ENCODE measurements around the gene MLLT3. TPM values are rescaled to one million over a fixed set of nuclear protein-coding genes. Genes with fewer than 3 reads are reported as not detected.
"Not testable (repeated sequence)": the region's sequence is repeated elsewhere in the genome, so short reads cannot be mapped to it uniquely, and the experiment has no call there.

The MLLT3 gene
- total RNA-seq, 2 experiments from 2014 or later = 55.9 to 56.4 TPM

- no peaks in the 10 kb centered on the region for H3K9me3 Mint-ChIP-seq (ENCODE audit: low read depth)
- CTCF ChIA-PET = interaction anchor here (0.7 kb wide), 1 partner anchor 20 kb away, joined by 3 read pairs; no protein-coding TSS in a partner anchor
- H3K4me3 Mint-ChIP-seq = no peak overlapping the region
- peaks cover 38% of the 10 kb centered on the region for H3K4me1 Mint-ChIP-seq
- no peak overlapping the region for H3K27ac Mint-ChIP-seq
- H3K27me3 Mint-ChIP-seq = no peaks in the 10 kb centered on the region
- no peak for ATAC-seq
- peaks cover 24% of the 10 kb centered on the region for H3K36me3 Mint-ChIP-seq
- no peak for DNase-seq
Measured at GRCh38 chr9:20603524-20604268, 18.6 kb downstream of the MLLT3 start.

- H3K27ac Mint-ChIP-seq = no peak overlapping the region
- no peak overlapping the region for H3K4me3 Mint-ChIP-seq
- peaks cover 23% of the 10 kb centered on the region for H3K36me3 Mint-ChIP-seq
- ATAC-seq (no peak), DNase-seq (no peak)
- CTCF ChIA-PET = no interaction called here
- H3K4me1 Mint-ChIP-seq = peaks cover 36% of the 10 kb centered on the region
- H3K27me3 Mint-ChIP-seq = no peaks in the 10 kb centered on the region
- H3K9me3 Mint-ChIP-seq (ENCODE audit: low read depth) = no peaks in the 10 kb centered on the region
Measured at GRCh38 chr9:20601292-20601691, 21.0 kb downstream of the MLLT3 start.

GRCh38 chr9:20599195-20599594 is 23.1 kb downstream of the MLLT3 start:
- Mint-ChIP-seq H3K27me3 (no peaks in the 10 kb centered on the region), H3K4me1 (peaks cover 32% of the 10 kb centered on the region), H3K36me3 (peaks cover 35% of the 10 kb centered on the region), H3K4me3 (no peak overlapping the region), H3K27ac (no peak overlapping the region), H3K9me3 (ENCODE audit: low read depth) (no peaks in the 10 kb centered on the region)
- CTCF ChIA-PET = interaction anchor here (0.6 to 1.5 kb wide), 2 partner anchors 13 to 725 kb away, joined by 3 to 4 read pairs; no protein-coding TSS in a partner anchor
- no peak for DNase-seq
- ATAC-seq = no peak

GRCh38 chr9:20598367-20598766 is 23.9 kb downstream of the MLLT3 start:
- CTCF ChIA-PET = interaction anchor here (1.5 kb wide), 1 partner anchor 14 kb away, joined by 3 read pairs; no protein-coding TSS in a partner anchor
- no peak overlapping the region for H3K27ac Mint-ChIP-seq

GRCh38 chr9:20597862-20598261 is 24.4 kb downstream of the MLLT3 start:
- CTCF ChIA-PET = interaction anchor here (2.4 kb wide), 1 partner anchor 27 kb away, joined by 6 read pairs; no protein-coding TSS in a partner anchor
- H3K27ac Mint-ChIP-seq = no peak overlapping the region
- H3K36me3 Mint-ChIP-seq = peaks cover 38% of the 10 kb centered on the region
- ATAC-seq = no peak
- H3K4me3 Mint-ChIP-seq = no peak overlapping the region
- no peak for DNase-seq
- no peaks in the 10 kb centered on the region for H3K9me3 Mint-ChIP-seq (ENCODE audit: low read depth)
- peaks cover 27% of the 10 kb centered on the region for H3K4me1 Mint-ChIP-seq
- H3K27me3 Mint-ChIP-seq = no peaks in the 10 kb centered on the region

More at GRCh38 chr9:20598367-20598766, 23.9 kb downstream of the MLLT3 start:
- H3K27me3 Mint-ChIP-seq = no peaks in the 10 kb centered on the region
- ATAC-seq = no peak
- no peaks in the 10 kb centered on the region for H3K9me3 Mint-ChIP-seq (ENCODE audit: low read depth)
- DNase-seq = no peak
- peaks cover 39% of the 10 kb centered on the region for H3K36me3 Mint-ChIP-seq
- H3K4me1 Mint-ChIP-seq = peaks cover 27% of the 10 kb centered on the region
- no peak overlapping the region for H3K4me3 Mint-ChIP-seq

DNA sequence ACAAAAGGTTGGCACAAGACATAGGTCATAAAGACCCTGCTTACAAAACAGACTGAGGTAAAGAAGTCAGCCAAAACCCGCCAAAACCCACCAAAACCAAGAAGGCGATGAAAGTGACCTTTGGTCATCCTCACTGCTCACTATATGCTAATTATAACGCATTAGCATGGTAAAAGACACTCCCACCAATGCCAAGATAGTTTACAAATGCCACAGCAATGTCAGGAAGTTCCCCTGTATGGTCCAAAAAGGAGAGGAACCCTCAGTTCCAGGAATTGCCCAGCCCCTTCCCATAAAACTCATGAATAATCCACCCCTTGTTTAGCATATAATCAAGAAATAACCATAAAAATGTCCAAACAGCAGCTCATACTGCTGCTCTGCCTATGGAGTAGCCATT is 27.7 kb downstream of the MLLT3 start:
- no peak overlapping the region for H3K4me3 Mint-ChIP-seq
- H3K4me1 Mint-ChIP-seq = peaks cover 19% of the 10 kb centered on the region
- CTCF ChIA-PET = no interaction called here
- DNase-seq (no peak), ATAC-seq (no peak)
- H3K9me3 Mint-ChIP-seq (ENCODE audit: low read depth) = peaks cover 2% of the 10 kb centered on the region
- H3K27ac Mint-ChIP-seq = no peak overlapping the region
- peaks cover 44% of the 10 kb centered on the region for H3K36me3 Mint-ChIP-seq
- H3K27me3 Mint-ChIP-seq = no peaks in the 10 kb centered on the region

GRCh38 chr9:20593537-20593936 is 28.8 kb downstream of the MLLT3 start:
- Mint-ChIP-seq H3K27me3 (no peaks in the 10 kb centered on the region), H3K36me3 (peaks cover 42% of the 10 kb centered on the region), H3K4me1 (peaks cover 13% of the 10 kb centered on the region), H3K27ac (no peak overlapping the region), H3K9me3 (ENCODE audit: low read depth) (peaks cover 2% of the 10 kb centered on the region), H3K4me3 (no peak overlapping the region)
- CTCF ChIA-PET = no interaction called here
- no peak for ATAC-seq
- no peak for DNase-seq

- DNase-seq = no peak
- Mint-ChIP-seq H3K4me1 (peaks cover 10% of the 10 kb centered on the region), H3K27ac (no peak overlapping the region), H3K36me3 (peaks cover 44% of the 10 kb centered on the region), H3K9me3 (ENCODE audit: low read depth) (peaks cover 2% of the 10 kb centered on the region), H3K27me3 (no peaks in the 10 kb centered on the region), H3K4me3 (no peak overlapping the region)
- no peak for ATAC-seq
- CTCF ChIA-PET = no interaction called here
Measured at GRCh38 chr9:20593105-20593504, 29.2 kb downstream of the MLLT3 start.

- H3K4me3 Mint-ChIP-seq = no peak overlapping the region
- peaks cover 2% of the 10 kb centered on the region for H3K9me3 Mint-ChIP-seq (ENCODE audit: low read depth)
- no peak overlapping the region for H3K27ac Mint-ChIP-seq
- peaks cover 6% of the 10 kb centered on the region for H3K4me1 Mint-ChIP-seq
- no peaks in the 10 kb centered on the region for H3K27me3 Mint-ChIP-seq
- CTCF ChIA-PET = no interaction called here
- no peak for ATAC-seq
- H3K36me3 Mint-ChIP-seq = peaks cover 44% of the 10 kb centered on the region
- no peak for DNase-seq
Measured at GRCh38 chr9:20592673-20593072, 29.6 kb downstream of the MLLT3 start.

DNA sequence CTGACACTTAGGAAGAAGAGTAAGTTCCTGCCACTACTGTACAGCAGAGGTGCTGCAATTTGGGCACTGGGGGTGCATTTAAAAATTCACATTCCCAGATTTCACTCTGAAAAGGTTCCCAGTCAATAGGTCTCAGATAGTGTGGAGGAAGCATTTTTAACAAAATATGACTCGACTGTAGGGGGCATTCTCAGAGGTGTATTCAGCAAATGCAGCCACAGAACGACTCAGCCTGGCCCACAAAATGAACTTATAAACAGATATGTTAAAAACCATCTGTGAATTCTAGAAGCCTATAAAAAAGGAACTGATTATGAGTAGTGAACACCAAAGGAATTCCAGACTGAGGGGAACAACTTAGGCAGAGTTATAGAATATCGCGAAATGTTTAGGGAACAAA is 31.1 kb downstream of the MLLT3 start:
- Mint-ChIP-seq H3K4me1 (peaks cover 3% of the 10 kb centered on the region), H3K4me3 (no peak overlapping the region), H3K9me3 (ENCODE audit: low read depth) (peaks cover 5% of the 10 kb centered on the region), H3K27me3 (no peaks in the 10 kb centered on the region), H3K27ac (no peak overlapping the region), H3K36me3 (peaks cover 48% of the 10 kb centered on the region)
- DNase-seq = no peak
- no peak for ATAC-seq
- CTCF ChIA-PET = no interaction called here

DNA sequence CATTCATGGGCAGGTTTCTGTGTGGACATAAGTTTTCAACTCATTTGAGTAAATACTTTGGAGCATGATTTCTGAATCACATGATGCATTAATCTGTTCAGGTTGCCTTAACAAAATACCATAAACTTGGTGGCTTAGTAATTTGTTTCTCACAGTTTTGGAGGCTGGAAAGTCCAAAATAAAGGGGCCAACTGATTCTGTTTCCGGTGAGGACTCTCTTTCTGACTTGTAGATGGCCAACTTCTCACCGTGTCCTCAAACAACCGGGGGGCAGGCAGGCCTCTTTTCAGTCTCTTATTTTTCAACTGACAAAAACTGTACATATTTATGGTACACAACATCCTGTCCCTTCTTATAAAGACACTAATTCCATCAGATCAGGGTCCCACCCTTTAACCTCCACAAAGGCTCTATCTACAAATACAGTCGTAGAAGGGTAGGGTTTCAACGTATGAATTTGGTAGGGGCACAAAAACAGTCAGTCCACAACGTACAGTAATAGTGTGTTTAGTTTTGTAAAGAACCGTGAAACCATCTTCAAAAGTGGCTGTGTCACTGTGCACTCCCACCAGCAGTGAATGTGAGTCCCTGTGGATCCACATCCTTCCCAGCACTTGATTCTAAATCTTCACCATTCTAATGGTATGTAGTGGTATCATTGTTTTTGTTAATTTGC is 37.2 kb downstream of the MLLT3 start:
- H3K4me3 Mint-ChIP-seq = no peak overlapping the region
- H3K27ac Mint-ChIP-seq = no peak overlapping the region
- CTCF ChIA-PET = no interaction called here
- no peak for ATAC-seq
- H3K36me3 Mint-ChIP-seq = peaks cover 53% of the 10 kb centered on the region
- H3K4me1 Mint-ChIP-seq = peaks cover 50% of the 10 kb centered on the region
- DNase-seq = no peak
- H3K9me3 Mint-ChIP-seq (ENCODE audit: low read depth) = peaks cover 10% of the 10 kb centered on the region
- no peaks in the 10 kb centered on the region for H3K27me3 Mint-ChIP-seq

DNA sequence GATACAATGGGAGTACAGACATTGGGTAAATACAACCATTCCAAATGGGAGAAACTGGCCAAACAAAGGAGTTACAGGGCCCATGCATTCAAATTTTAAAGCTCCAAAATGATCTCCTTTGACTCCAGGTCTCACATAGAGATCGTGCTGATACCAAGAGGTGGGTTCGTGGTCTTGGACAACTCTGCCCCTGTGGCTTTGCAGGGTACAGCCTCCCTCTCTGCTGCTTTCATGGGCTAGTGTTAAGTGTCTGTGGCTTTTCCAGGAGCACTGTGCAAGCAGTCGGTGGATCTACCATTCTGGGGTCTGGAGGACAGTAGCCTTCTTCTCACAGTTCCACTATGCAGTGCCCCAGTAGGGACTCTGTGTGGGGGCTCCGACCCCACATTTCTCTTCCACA is 39.2 kb downstream of the MLLT3 start:
- Mint-ChIP-seq H3K36me3 (peaks cover 50% of the 10 kb centered on the region), H3K9me3 (ENCODE audit: low read depth) (peaks cover 10% of the 10 kb centered on the region), H3K27ac (peak overlapping the region; percentile 63), H3K4me1 (peaks cover 57% of the 10 kb centered on the region)
- peak; percentile 52 for DNase-seq
- H3K4me3 Mint-ChIP-seq, H3K27me3 Mint-ChIP-seq, CTCF ChIA-PET: not testable (repeated sequence)
- ATAC-seq = peak; percentile 25

DNA sequence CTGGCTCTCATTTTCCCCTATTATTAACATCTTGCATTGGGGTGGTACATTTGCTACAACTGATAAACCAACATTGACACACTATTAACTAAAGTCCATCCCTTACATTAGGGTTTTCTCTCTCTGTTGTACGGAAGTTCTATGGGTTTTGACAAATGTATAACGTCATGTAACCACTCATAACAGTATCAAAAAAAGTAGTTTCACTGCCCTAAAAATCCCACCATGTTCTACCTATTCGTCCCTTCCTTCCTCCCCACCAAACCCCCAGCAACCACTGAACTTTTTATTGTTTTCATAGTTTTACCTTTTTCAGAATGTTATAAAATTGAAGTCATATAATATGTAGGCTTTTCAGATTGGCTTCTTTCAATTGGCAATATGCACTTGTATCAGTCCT is 40.1 kb downstream of the MLLT3 start:
- peaks cover 10% of the 10 kb centered on the region for H3K9me3 Mint-ChIP-seq (ENCODE audit: low read depth)

GRCh38 chr9:20580673-20581072 is 41.6 kb downstream of the MLLT3 start:
- no peak for DNase-seq
- Mint-ChIP-seq H3K27me3 (no peaks in the 10 kb centered on the region), H3K9me3 (ENCODE audit: low read depth) (peaks cover 7% of the 10 kb centered on the region), H3K4me3 (no peak overlapping the region), H3K27ac (no peak overlapping the region), H3K4me1 (peaks cover 56% of the 10 kb centered on the region), H3K36me3 (peaks cover 63% of the 10 kb centered on the region)
- no peak for ATAC-seq
- CTCF ChIA-PET = no interaction called here

More for the DNA sequence above, 40.1 kb downstream of the MLLT3 start:
- Mint-ChIP-seq H3K4me1 (peaks cover 57% of the 10 kb centered on the region), H3K27me3 (no peaks in the 10 kb centered on the region), H3K4me3 (no peak overlapping the region), H3K27ac (peak overlapping the region; percentile 63), H3K36me3 (peaks cover 58% of the 10 kb centered on the region)
- ATAC-seq (peak; percentile 83), DNase-seq (no peak)
- CTCF ChIA-PET = no interaction called here

All from activated CD8-positive, alpha-beta memory T cell treated with anti-CD3 and anti-CD28 coated beads, Interleukin-2, amount 10 ng/mL, durations not matched to agents 7 days and 5 days (primary cell).